Activated effector memory CD4-positive, alpha-beta T cell treated with anti-CD3 and anti-CD28 coated beads, Interleukin-2, amount 50 U/mL, for 16 hours (primary cell): ENCODE measurements around the gene SLC22A4.

ENCODE experiments used
- DNase-seq: peaks from one replicate; pipeline ENCODE4 v3.0.0-alpha.2; 2020

SLC22A4 gene

DNA sequence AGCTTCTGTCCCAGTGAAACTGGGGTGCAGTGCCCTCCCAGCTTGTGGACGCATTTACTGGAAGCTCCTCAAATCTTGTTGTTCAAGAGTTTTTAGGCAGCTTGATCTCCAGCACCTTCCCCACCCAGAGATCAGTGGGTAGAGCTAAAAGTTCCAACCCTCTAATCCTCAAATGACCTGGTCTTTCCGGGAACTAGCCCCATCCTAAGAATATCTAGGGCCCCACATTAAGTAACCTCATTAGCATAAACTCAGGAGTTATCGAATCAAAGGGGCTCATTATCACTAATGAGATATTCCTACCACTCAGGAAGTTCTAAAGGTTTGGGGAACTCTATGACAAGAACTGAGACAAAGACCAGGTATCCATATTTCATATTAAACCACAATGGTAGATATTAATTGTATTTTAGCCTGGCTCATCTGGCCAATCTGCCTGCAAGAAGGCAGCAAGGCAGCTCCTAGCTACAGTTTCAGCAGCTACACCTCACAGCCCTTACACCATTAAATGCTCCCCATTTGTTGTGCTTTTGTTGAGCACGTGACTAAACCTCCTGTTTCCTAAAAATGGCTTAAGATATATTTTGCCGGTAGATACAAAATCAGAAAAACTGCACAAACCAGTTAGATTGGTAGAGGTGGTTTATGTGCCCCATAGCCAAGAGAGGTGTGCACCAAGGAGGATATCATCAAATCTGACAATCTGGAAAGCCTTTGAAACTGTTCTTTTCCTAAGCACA is 50.8 kb downstream of the SLC22A4 start:
- no peak for DNase-seq

DNA sequence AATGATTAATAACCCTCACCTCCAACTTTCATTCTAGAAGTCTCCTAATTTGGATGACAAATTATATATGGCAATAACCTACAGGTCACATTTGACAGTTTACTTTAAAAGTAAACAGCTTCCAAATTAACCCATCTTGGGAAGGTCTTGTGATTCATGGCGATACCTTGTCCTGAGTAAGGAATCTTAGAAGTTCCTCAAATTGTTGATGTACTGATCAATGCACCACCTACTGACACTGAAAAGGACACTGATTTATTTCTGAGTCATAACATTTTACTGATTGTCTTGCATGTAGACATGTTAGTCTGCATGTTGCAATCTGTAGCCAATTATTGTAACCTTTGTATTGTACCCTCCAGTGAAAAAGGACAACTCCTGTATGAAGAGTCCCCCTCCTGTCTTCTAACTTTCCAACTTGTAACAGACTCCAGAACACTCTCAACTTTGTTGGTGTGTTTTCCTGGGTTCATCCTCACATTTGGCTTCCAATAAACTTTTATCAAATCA is 59.3 kb downstream of the SLC22A4 start:
- DNase-seq, result no peak

GRCh38 chr5:132354381-132355139 is 60.4 kb downstream of the SLC22A4 start:
- no peak for DNase-seq

DNA sequence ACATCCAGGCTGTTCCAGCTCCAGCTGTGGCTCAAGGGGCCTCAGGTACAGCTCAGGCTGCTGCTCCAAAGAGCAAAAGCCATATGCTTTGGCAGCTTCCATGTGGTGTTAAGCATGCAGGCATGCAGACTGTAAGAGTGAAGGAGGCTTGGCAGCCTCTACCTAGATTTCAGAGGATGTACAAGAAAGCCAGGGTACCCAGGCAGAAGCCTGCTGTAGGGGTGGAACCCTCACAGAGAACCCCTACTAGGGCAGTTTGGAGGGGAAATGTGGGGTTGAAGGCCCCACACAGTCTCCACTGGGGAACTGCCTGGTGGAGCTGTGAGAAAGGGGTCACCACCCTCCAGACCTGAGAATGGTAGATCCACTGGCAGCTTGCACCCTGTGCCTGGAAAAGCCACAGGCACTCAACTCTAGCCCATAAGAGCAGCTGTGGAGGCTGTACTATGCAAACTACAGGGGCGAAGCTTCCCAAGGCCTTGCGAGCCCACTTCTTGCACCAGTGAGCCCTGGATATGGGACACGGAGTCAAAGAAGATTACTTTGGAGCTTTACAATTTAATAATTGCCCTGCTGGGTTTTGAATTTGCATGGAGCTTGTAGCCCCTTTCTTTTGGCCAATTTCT is 61.1 kb downstream of the SLC22A4 start:
- DNase-seq, result no peak

DNA sequence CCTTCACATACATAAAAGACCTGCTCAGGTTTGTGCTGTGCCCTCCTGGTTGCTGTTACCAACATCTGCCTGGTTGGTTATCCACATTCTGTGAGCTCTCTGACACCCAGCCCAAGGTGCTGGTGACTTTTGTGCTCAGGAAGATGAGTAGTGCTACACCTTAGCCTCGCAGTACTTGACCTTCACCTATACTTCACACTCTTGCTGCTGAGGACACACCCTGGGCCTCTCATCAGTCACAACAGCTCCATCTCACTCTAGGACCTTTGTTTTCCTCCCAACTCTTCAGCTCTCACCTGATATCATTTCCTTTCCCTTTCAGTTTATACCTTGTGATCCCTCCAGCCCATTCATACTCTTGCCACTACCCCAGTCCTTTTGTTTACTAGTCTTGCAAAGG is 64.6 kb downstream of the SLC22A4 start:
- no peak for DNase-seq

DNA sequence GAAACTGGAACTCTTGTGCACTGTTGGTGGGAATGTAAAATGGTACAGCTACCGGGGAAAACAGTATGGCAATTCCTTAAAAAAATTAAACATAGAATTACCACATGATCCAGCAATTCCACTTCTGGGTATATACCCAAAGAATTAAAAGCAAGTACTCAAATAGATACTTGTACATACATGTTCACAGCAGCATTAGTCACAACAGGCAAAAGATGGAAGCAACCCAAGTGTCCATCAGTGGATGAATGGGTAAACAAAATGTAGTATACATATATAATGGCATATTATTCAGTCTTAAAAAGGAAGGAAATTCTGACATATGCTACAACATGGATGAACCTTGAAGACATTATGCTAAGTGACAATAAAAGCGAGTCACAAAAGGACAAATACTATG is 67.9 kb downstream of the SLC22A4 start:
- no peak for DNase-seq

DNA sequence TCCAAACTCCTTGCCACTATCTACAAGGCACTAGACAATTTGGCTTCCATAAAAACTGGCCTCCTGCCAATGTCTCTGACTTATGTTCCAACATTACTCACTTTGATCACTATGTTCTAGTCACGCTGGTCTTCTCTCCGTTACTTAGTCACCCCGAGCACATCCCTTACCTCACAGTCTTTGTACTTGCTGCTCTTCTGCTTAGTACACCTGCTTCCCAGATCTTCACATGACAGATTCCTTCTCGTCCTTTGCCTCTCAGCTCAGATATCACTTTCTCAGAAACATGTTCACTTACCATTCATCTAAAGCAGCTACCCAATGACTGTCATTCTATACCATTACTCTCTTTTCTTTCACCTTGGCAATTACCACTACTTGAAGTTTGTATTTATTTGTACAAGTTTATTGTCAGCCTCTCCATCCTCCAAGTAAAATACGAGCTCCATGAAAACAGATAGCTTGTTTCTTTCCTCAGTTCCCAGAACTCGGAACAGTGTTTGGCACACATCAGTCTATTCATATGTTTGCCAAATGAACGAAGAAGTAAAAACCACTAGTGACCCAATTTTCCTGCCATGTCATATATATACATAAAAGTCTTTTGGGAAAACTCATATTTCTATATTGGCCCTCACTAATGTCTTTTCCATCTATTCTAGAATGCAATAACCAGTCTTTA is 69.4 kb downstream of the SLC22A4 start:
- DNase-seq, result no peak

GRCh38 chr5:132364319-132364718 is 70.1 kb downstream of the SLC22A4 start:
- DNase-seq, result no peak

GRCh38 chr5:132365213-132365612 is 71.0 kb downstream of the SLC22A4 start:
- no peak for DNase-seq

GRCh38 chr5:132368186-132368585 is 74.0 kb downstream of the SLC22A4 start:
- no peak for DNase-seq

DNA sequence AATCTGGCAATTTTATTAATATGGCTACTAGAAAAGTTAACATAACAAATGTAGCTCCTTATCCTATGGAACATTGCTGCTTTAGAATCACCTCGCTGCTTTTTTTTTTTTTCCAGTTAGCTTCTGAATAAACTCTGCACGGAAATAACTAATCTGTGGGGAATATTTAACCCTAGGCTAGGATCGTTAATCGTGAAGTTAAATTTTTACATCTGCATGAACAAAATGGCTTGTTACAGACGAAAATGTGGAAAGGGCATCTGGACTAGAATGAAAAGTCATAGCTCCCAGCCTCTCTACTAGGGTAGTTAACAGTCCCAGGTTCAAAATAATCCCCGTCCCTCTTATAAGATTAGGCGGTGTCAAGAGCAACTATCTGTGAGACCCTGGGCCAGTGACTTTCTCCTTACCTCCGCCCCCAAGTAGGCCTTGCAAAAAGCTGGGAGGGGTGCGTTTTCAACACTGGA is 74.8 kb downstream of the SLC22A4 start:
- no peak for DNase-seq

GRCh38 chr5:132369474-132370180 is 75.4 kb downstream of the SLC22A4 start, which contains the start of gene SLC22A5:
Gene SLC22A5, plus strand, starts transcription at chr5:132369710. Its CDS starts 263 bp downstream, at chr5:132369973.
- peak; percentile 90 for DNase-seq

DNA sequence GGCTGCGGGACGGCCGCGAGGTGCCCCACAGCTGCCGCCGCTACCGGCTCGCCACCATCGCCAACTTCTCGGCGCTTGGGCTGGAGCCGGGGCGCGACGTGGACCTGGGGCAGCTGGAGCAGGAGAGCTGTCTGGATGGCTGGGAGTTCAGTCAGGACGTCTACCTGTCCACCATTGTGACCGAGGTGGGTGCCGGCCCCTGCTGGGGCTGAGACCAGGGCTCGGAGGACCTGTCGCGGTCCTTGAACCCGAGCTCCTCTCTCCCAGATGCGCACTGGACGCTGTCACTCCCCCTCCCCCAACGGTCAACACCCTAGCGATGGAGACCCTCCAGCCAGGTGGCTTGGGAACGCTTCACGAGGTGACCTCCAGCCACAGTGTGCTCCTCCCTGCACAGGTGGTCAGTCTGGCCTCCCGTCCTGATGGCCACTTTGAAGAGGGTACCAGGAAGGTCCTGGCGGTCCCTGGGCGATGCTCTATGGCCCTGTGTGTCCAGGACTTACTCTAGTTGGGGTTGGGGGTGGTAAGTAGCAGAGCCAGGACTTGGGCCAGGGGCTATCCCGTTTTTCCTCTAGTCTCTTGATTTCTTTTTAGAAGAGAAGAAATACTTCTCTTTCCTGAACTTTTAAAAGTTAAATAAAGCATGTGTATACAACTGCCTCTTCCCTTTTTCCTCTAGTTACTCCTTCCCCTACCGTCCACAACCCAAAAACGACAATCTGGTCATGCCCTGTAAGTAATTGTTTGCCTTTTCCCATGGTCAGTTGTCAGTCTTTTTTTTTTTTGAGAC is 76.2 kb downstream of the SLC22A4 start:
- DNase-seq, result no peak

GRCh38 chr5:132370971-132371602 is 76.9 kb downstream of the SLC22A4 start:
- DNase-seq, result no peak

GRCh38 chr5:132371603-132371994 is 77.4 kb downstream of the SLC22A4 start:
- DNase-seq, result no peak

DNA sequence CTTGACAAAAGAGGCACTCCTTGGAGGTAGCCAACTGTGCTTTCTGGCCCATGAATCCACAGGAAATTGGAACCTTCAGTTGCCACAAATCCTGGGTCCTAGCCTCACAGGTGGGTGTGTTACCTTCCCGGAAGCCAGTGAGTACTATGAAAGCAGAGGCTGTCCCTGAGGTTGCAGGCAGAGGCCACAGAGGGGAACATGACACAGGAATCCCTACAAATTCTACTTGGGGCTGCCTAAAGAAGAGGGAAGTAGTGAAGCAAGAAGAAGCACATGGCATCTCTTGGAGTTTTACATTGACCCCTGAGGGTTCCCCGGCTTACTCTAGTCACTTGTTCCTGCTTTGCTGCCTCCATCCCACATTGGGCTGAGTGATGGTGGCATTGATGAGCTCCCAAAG is 77.9 kb downstream of the SLC22A4 start:
- no peak for DNase-seq

- DNase-seq, result no peak
Observed at GRCh38 chr5:132372542-132372941, 78.3 kb downstream of the SLC22A4 start.

GRCh38 chr5:132375957-132376356 is 81.8 kb downstream of the SLC22A4 start:
- DNase-seq, result no peak

- no peak for DNase-seq
Observed at GRCh38 chr5:132376694-132377641, 82.8 kb downstream of the SLC22A4 start.

DNA sequence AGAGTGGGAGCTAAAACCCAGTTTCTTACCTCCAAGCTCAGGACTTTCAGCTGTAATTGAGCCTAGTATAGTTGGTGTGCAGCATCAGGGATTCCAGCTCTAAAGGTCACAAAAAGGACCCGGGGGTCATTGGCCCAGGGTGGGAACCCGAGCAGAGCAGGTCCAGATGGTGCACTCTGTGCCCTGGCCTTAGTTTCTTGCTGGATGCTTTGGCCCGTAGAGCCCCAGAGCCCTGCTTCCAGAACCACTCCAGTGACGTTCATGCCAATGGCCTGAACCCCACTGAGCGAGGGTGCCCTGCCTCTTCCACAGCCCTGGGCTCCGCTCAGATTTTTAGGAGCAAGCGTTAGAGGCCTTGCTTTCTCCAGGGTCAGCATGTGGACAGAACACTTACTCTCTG is 83.5 kb downstream of the SLC22A4 start:
- no peak for DNase-seq
